Natural killer cell (primary cell): ENCODE data around the gene ADGRG6. TPM values are rescaled to one million over a fixed set of nuclear protein-coding genes. Genes with fewer than 3 reads are reported as not detected.
"Not testable (repeated sequence)": the region's sequence is repeated elsewhere in the genome, so short reads cannot be mapped to it uniquely, and the experiment has no call there.

Experiments used
- ATAC-seq, 3 donors: fragments of 150-1000 bp in 2 of 3; fragments of 200-7000 bp in 1 of 3; cut with Tn5 transposase; 1 replicate in 1 of 3; 2 replicates in 2 of 3; pipeline ENCODE4 v1.10.0; 2021; ENCODE audit warnings: mild to moderate bottlenecking in 2 of 3, moderate library complexity in 2 of 3
- DNase-seq, 2 donors: peaks; one replicate each; pipeline versions ENCODE4 v3.0.0 to v3.0.0-alpha.2; 2013 to 2021; ENCODE audit warnings: mixed read lengths in 1 of 2
- H3K27ac ChIP-seq: one replicate; pipeline ENCODE4 v1.5.1; 2013; ENCODE audit warnings: mild to moderate bottlenecking, low read length
- H3K27me3 ChIP-seq: one replicate; pipeline ENCODE4 v1.6.1; 2013; ENCODE audit warnings: low read length; ENCODE audit not compliant: control insufficient read depth, insufficient read depth
- H3K36me3 ChIP-seq: one replicate; pipeline ENCODE4 v1.6.1; 2013; ENCODE audit warnings: low read length; ENCODE audit not compliant: control insufficient read depth, insufficient read depth
- H3K4me1 ChIP-seq: one replicate; pipeline ENCODE4 v1.6.1; 2013; ENCODE audit warnings: low read length; ENCODE audit not compliant: control insufficient read depth, insufficient read depth
- H3K4me3 ChIP-seq: one replicate; pipeline ENCODE4 v1.5.1; 2013; ENCODE audit warnings: low read length
- H3K9me3 ChIP-seq: one replicate; pipeline ENCODE4 v1.6.1; 2013; ENCODE audit warnings: low read length; ENCODE audit not compliant: control insufficient read depth, insufficient read depth
- H3K27ac Mint-ChIP-seq, 2 donors: one replicate each; pipeline ENCODE4 v1.8.0; 2022; ENCODE audit warnings: mild to moderate bottlenecking in 2 of 2, mixed read lengths in 2 of 2, moderate library complexity in 1 of 2
- H3K27me3 Mint-ChIP-seq, 2 donors: one replicate each; pipeline ENCODE4 v1.8.0; 2022; ENCODE audit warnings: low read depth in 2 of 2, mixed read lengths in 2 of 2
- H3K36me3 Mint-ChIP-seq: one replicate; pipeline ENCODE4 v1.8.0; 2022; ENCODE audit warnings: mixed read lengths
- H3K4me1 Mint-ChIP-seq, 2 donors: one replicate each; pipeline ENCODE4 v1.8.0; 2022; ENCODE audit warnings: mixed read lengths in 2 of 2
- H3K4me3 Mint-ChIP-seq: one replicate; pipeline ENCODE4 v1.8.0; 2022; ENCODE audit warnings: mild to moderate bottlenecking, moderate library complexity, mixed read lengths
- H3K9me3 Mint-ChIP-seq, 2 donors: one replicate each; pipeline ENCODE4 v1.8.0; 2022; ENCODE audit warnings: mixed read lengths in 2 of 2
- CTCF ChIP-seq: fragments of 200-600 bp; IDR thresholded peaks from one replicate; pipeline ENCODE4 v1.8.0; 2022; ENCODE audit warnings: antibody characterized with exemption
- WGBS: methylation state at CpG from one replicate; pipeline ENCODE4 v1.1.7; 2013; ENCODE audit warnings: missing lambda C conversion rate; ENCODE audit not compliant: insufficient coverage; 5-methylcytosine and 5-hydroxymethylcytosine counted together
- intact Hi-C: fragments of 100-400 bp; cut with micrococcal nuclease; formaldehyde crosslinking; loops from one replicate; pipeline ENCODE4 v1.14.2; 2022
- total RNA-seq, 4 donors: library from RNA; stranded (reverse); fragments of 120-200 nt in 1 of 4; gene quantifications; one replicate each; pipeline versions ENCODE4 v1.2.3 to v1.2.4, GENCODE V29; 2013 to 2022

Gene ADGRG6
- total RNA-seq, 3 donors from 2014 or later (not counting 1 experiment from before 2014, with no cell fraction given), result 0.05 to 0.24 TPM; not detected in 1

DNA sequence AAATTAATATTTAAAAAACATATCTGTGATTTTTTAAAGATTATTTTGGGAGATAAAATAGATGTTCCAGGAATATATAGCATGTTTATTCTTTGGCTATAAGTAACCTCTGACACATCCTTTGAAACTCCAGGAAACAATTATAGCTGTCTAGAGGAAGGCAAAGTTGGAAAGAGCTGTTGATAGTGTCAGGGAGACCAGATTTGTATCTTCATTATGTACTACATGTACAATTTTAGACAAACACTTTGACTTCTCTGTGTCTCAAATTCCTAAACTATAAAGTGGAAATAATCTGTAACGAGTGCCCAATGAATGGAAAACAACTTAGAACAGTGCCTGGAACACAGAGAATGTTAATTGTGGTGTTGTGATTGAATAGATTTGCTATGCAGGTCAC lies 25.6 kb upstream of the ADGRG6 start:
- DNase-seq (no peak), ATAC-seq (no peak)
- Histone ChIP-seq H3K27ac (no peak overlapping the region), H3K4me3 (no peak overlapping the region), H3K36me3 (no peaks in the 10 kb centered on the region), H3K4me1 (no peaks in the 10 kb centered on the region), H3K27me3 (no peaks in the 10 kb centered on the region), H3K9me3 (peaks cover 2% of the 10 kb centered on the region)
- Mint-ChIP-seq H3K27ac (no peak overlapping the region), H3K36me3 (no peaks in the 10 kb centered on the region), H3K4me1 (no peaks in the 10 kb centered on the region), H3K27me3 (no peaks in the 10 kb centered on the region), H3K9me3 (no peaks in the 10 kb centered on the region), H3K4me3 (no peak overlapping the region)
- no CpG with 5 or more reads among the region's 1 CpG for WGBS
- no peak for TF ChIP-seq CTCF
- intact Hi-C loops, result no loop called here

GRCh38 chr6:142279350-142280180 lies 22.2 kb upstream of the ADGRG6 start:
- 87% methylated on average over 3 of the region's 5 CpGs for WGBS

DNA sequence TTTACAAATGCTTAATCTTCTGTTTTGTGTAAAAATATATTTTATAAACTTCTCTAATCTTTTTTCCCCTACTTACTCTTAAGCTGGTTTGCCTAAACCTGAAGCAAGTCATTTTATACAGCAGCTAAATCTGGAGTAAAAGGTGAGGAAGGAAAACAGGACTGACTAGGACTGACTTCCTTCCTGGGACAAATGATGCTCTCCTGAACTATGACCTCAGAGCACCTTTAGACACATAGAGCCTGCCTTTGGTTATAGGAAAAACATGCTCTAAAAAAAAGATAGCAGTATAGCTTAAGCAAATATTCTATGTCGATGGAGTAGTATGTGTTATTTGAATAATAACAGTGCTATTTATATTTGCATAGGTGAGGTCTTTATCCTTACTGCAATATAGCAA lies 21.5 kb upstream of the ADGRG6 start:
- no peaks in the 10 kb centered on the region for H3K4me1 ChIP-seq
- no peak for DNase-seq
- intact Hi-C loops, result no loop called here
- TF ChIP-seq CTCF, result no peak
- no peak overlapping the region for H3K4me3 ChIP-seq
- no peaks in the 10 kb centered on the region for H3K4me1 Mint-ChIP-seq
- H3K9me3 ChIP-seq, result peaks cover 2% of the 10 kb centered on the region
- no peaks in the 10 kb centered on the region for H3K27me3 ChIP-seq
- H3K4me3 Mint-ChIP-seq, result no peak overlapping the region
- no peak overlapping the region for H3K27ac Mint-ChIP-seq
- 80% methylated on average over 1 of the region's 1 CpG for WGBS
- no peak overlapping the region for H3K27ac ChIP-seq
- peaks cover 0 to 1% of the 10 kb centered on the region in 2 donors for H3K27me3 Mint-ChIP-seq
- no peak for ATAC-seq
- H3K36me3 Mint-ChIP-seq, result no peaks in the 10 kb centered on the region
- no peaks in the 10 kb centered on the region for H3K36me3 ChIP-seq
- H3K9me3 Mint-ChIP-seq, result no peaks in the 10 kb centered on the region

More at GRCh38 chr6:142279350-142280180, 22.2 kb upstream of the ADGRG6 start:
- Mint-ChIP-seq H3K36me3 (no peaks in the 10 kb centered on the region), H3K27me3 (no peaks in the 10 kb centered on the region), H3K4me1 (no peaks in the 10 kb centered on the region), H3K9me3 (no peaks in the 10 kb centered on the region), H3K4me3 (no peak overlapping the region), H3K27ac (no peak overlapping the region)
- Histone ChIP-seq H3K36me3 (no peaks in the 10 kb centered on the region), H3K9me3 (peaks cover 2% of the 10 kb centered on the region), H3K27ac (no peak overlapping the region), H3K27me3 (no peaks in the 10 kb centered on the region), H3K4me3 (no peak overlapping the region), H3K4me1 (no peaks in the 10 kb centered on the region)
- no peak for TF ChIP-seq CTCF
- intact Hi-C loops, result no loop called here
- no peak for DNase-seq
- no peak for ATAC-seq

- no peak for TF ChIP-seq CTCF
- Histone ChIP-seq H3K4me3 (no peak overlapping the region), H3K9me3 (peaks cover 2% of the 10 kb centered on the region), H3K36me3 (no peaks in the 10 kb centered on the region), H3K27me3 (no peaks in the 10 kb centered on the region), H3K27ac (no peak overlapping the region), H3K4me1 (no peaks in the 10 kb centered on the region)
- Mint-ChIP-seq H3K4me1 (no peaks in the 10 kb centered on the region), H3K4me3 (no peak overlapping the region), H3K36me3 (no peaks in the 10 kb centered on the region), H3K27ac (no peak overlapping the region), H3K27me3 (peaks cover 0 to 4% of the 10 kb centered on the region in 2 donors), H3K9me3 (no peaks in the 10 kb centered on the region)
- intact Hi-C loops, result no loop called here
- WGBS, result 100% methylated on average over 4 of the region's 4 CpGs
- no peak for DNase-seq
- ATAC-seq, result no peak
These were observed 20.9 kb upstream of the ADGRG6 start for GRCh38 chr6:142280927-142281326.

DNA sequence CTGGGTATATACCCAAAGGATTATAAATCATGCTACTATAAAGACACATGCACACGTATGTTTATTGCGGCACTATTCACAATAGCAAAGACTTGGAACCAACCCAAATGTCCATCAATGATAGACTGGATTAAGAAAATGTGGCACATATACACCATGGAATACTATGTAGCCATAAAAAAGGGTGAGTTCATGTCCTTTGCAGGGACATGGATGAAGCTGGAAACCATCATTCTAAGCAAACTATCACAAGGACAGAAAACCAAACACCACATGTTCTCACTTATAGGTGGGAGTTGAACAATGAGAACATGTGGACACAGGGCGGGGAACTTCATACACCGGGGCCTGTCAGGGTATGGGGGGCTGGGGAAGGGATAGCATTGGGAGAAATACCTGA lies 18.7 kb upstream of the ADGRG6 start:
- H3K4me1 Mint-ChIP-seq, ATAC-seq, DNase-seq, H3K36me3 Mint-ChIP-seq, H3K9me3 ChIP-seq, H3K27me3 ChIP-seq, H3K27ac Mint-ChIP-seq, intact Hi-C loops, H3K27ac ChIP-seq, H3K4me3 ChIP-seq, H3K27me3 Mint-ChIP-seq, H3K36me3 ChIP-seq, H3K4me1 ChIP-seq, H3K4me3 Mint-ChIP-seq, H3K9me3 Mint-ChIP-seq: not testable (repeated sequence)
- 100% methylated on average over 2 of the region's 4 CpGs for WGBS
